B cell (primary cell): ENCODE measurements around the gene DENND1A.

ENCODE experiments used
- EZH2 ChIP-seq: IDR thresholded peaks from 2 replicates; pipeline ENCODE4 v1.6.1; 2012; ENCODE audit warnings: borderline replicate concordance, low read depth, mild to moderate bottlenecking, moderate library complexity, low read length; ENCODE audit not compliant: insufficient read depth, poor library complexity, severe bottlenecking
- TF ChIP-seq, protein P1 (sequence below): fragments of 200-600 bp; IDR thresholded peaks from one replicate; pipeline ENCODE4 v1.8.0; 2022; ENCODE audit warnings: antibody characterized with exemption, mild to moderate bottlenecking

GRCh38 chr9:123725389-123725788 is 204.5 kb downstream of the DENND1A start:
- TF ChIP-seq, protein P1, sequence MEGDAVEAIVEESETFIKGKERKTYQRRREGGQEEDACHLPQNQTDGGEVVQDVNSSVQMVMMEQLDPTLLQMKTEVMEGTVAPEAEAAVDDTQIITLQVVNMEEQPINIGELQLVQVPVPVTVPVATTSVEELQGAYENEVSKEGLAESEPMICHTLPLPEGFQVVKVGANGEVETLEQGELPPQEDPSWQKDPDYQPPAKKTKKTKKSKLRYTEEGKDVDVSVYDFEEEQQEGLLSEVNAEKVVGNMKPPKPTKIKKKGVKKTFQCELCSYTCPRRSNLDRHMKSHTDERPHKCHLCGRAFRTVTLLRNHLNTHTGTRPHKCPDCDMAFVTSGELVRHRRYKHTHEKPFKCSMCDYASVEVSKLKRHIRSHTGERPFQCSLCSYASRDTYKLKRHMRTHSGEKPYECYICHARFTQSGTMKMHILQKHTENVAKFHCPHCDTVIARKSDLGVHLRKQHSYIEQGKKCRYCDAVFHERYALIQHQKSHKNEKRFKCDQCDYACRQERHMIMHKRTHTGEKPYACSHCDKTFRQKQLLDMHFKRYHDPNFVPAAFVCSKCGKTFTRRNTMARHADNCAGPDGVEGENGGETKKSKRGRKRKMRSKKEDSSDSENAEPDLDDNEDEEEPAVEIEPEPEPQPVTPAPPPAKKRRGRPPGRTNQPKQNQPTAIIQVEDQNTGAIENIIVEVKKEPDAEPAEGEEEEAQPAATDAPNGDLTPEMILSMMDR: no peak
- TF ChIP-seq EZH2: no peak
